GM21367 (cell line): ENCODE measurements around the gene IRS2.

Experiments used
- ATAC-seq: cut with Tn5 transposase; IDR thresholded peaks from one replicate; pipeline ENCODE4 v1.9.1; 2021; ENCODE audit not compliant: unreplicated experiment

The IRS2 gene

DNA sequence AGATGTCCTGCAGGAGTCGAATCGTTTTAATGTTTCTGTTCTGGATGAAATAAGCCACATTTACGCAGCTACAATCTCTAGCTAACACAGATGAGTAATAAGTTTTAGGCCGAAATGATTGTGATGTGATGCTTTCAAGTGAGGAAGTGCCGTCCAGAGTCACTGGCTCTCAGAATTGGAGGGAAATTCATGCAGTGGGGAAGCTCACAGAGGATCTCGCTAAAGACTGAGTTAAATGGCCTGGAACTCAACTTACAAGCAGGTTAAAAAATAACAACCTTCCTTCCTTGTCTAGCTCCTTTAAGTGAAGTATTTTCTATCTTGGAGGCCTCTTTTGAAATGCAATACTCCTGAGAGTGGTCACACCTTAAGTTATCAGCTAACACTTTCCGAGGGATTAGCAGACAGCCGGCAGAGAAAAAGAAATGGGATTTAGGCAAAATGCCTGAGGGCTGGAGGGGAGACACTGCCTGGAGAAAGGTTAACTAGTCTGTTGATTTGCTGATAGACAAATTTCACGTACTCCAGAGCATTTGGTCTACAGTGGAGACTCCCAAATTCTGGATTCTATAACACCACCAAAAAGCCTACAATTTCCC, 74.2 kb downstream of the IRS2 start:
- no peak for ATAC-seq

DNA sequence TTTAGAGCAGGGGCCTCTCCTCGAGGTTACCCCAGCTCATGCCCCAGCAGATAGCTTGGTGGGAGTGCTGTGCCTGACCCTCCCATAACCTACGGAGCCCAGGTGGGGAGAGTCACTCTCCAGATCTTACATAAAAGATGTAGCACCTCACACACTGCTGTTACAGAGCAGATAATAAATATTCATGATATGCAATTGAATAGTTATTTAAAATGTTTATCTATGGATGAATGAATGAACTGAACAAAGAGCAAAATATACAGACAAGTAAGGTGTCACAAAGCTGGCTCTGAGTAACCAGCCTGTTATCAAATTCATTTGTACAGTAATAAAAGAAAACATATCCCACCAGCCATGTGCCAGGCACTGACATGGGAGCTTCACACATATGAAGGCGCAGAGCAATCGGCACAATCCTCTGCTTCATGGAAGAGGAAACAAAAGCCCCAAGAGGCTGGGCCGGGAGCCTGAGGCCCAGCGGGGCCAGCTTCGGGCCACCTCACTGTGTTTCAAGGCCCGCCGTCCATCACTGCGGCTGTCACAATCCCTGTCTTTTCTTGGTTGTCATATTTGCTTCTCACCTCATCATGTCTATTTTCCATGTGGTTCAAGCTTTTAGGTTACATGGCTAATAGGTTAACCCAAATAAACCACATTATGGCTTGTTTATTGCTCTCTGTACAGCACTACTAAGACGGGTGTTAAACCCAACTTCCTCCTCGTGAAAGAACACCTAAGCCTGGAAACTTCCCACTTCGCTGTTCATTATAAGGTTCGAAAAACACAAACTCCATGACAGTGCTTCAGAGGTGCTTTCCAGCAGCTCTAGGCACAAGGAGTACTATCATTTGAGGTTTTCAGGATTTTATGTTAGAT, 78.4 kb downstream of the IRS2 start:
- no peak for ATAC-seq

DNA sequence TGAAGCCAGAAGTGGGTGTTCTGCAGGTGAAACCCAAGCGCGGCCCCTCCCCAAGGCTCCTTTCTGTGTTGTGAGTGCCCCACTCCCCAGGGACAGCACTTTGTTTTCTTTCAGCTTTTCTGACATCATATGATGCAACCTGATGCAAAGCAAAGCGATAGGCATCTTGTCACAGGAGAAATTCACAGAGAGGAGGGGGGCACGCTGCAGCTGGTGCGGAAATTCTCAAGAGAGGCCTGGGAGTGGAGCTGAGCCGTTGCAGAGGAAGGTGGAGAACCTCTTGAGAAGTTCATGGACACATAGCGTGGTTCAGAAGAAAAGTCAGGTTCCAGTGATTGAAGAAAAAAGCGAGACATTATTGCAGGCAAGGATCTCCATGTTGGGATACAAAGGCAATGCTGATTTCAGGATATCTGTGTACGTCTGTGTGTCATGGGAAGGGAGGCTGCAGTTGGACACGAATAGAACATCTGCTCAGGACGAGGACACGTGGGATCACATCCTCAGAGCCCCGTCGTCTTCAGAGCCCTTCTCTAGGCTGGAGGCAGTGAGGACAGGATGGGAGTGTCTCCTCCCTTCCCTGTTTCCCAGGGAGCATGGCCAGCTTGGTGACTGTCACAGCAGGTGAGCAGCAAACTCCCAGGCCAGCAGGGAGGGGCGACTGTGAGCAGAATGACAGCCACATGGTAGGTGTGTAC, 79.2 kb downstream of the IRS2 start:
- no peak for ATAC-seq

- no peak for ATAC-seq
Measured at GRCh38 chr13:109706015-109706715, 80.2 kb downstream of the IRS2 start.

- no peak for ATAC-seq
Measured at GRCh38 chr13:109704771-109705635, 81.4 kb downstream of the IRS2 start.

GRCh38 chr13:109703250-109703649, 83.1 kb downstream of the IRS2 start:
- ATAC-seq: no peak
